ENCODE measurements around the gene GBP1. TPM values are rescaled to one million over a fixed set of nuclear protein-coding genes. Genes with fewer than 3 reads are reported as not detected.

Gene GBP1
- total and polyA plus RNA-seq, 2 of the 8 experiments (the other 6 are each of a cell fraction or from before 2014, with no cell fraction given): not detected

DNA sequence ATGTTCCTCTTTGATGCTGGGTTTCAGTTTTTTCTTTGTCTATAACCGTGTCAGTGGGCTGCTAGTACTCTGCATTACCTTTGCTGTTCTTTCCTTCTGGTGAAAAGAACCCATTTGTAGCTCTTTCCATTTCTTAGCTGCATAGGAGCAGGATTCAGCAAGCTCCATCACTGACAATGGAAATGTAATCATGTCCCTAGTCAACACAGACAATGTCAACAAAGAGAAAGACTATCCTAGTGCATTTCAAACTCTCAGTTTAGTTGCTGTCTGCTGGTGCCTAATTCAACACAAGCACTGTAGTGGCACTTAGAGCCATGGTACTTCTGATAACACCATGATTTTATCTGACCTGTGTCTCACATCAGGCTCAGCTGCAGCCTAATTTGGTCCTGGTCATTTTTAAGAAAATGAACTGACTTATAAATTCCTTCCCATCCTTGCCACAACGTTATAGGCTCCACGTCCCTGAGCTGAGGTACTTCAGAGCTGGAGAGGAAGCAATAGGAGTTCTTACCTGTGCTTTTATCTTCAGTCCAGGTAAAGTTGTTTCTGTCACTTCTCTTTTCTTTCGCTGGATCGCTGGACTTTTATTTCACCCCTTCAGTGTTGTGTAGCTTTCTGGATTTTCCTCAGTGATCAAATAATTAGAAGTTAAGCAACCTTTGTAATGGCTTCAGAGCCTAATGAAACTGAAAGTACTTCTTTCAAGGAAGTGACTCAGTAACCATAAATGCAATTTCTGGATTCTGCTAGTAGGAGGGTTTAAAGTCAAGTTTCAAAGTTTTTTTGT lies 42.6 kb downstream of the GBP1 start, which contains the start of gene GBP3:
Gene GBP3, minus strand, starts transcription at position 700 of the 793 bp plus-strand sequence. CDS start 2,145 bp downstream, outside the sequence.
- H3K4me1 ChIP-seq (replicated peaks in 1 of 4; ENCODE audit: control insufficient read depth in 3 of 4, insufficient read depth in 4 of 4, low read length in 3 of 4): peaks cover 0 to 2% (median 0%) of the 10 kb centered on the region in 4 experiments; a peak in 3 of 7 replicates
- no peak within 1 kb of the TSS for H3K27ac ChIP-seq (ENCODE audit: low read depth, low read length)
- H3K4me2 ChIP-seq (ENCODE audit: insufficient read depth in 1 of 2, low read depth in 2 of 2, low read length in 2 of 2): no peak within 1 kb of the TSS
- no peaks in the 10 kb centered on the region for H4K20me1 ChIP-seq (replicated peaks in 1 of 2; ENCODE audit: control insufficient read depth in 1 of 2, insufficient read depth in 2 of 2, low read length in 2 of 2)
- H3K79me1 ChIP-seq (ENCODE audit: low read depth, low read length): no peaks in the 10 kb centered on the region
- H3K4me3 ChIP-seq (ENCODE audit: extremely low read depth in 1 of 4, insufficient read depth in 2 of 4, low read depth in 3 of 4, low read length in 4 of 4): no peak within 1 kb of the TSS
- H3K14ac ChIP-seq (ENCODE audit: insufficient read length): no peak within 1 kb of the TSS
- H2AK5ac ChIP-seq (ENCODE audit: low read depth, low read length): no peak within 1 kb of the TSS
- H3K23ac ChIP-seq (ENCODE audit: insufficient read length): no peak within 1 kb of the TSS
- H3K9ac ChIP-seq (replicated peaks in 1 of 4; ENCODE audit: extremely low read depth in 1 of 4, low read depth in 3 of 4, low read length in 3 of 4): peak within 1 kb of the TSS in 1 of 4 experiments; percentile 49; a peak in 1 of 7 replicates
- ChIA-PET POLR2A (ENCODE audit: partially characterized antibody) (no interaction called here), CTCF (ENCODE audit: partially characterized antibody) (interaction anchor here (0.6 to 1.2 kb wide), 6 partner anchors 21 to 413 kb away, joined by 3 to 6 read pairs (median 3); no protein-coding TSS in a partner anchor)
- DNase-seq (ENCODE audit: low read depth in 1 of 2, low spot score in 2 of 2) (no peak), FAIRE-seq (peak; percentile 36)
- H2BK5ac ChIP-seq (ENCODE audit: low read depth, low read length): no peak within 1 kb of the TSS
- H3K36me3 ChIP-seq (ENCODE audit: control insufficient read depth in 2 of 4, insufficient read depth in 4 of 4, low read length in 3 of 4): no peaks in the 10 kb centered on the region
- no peaks in the 10 kb centered on the region for H3K23me2 ChIP-seq (ENCODE audit: low read depth, low read length)
- H4K8ac ChIP-seq (ENCODE audit: extremely low read depth, insufficient read depth, low read length): no peak within 1 kb of the TSS
- H3K79me2 ChIP-seq (ENCODE audit: control insufficient read depth in 1 of 2, insufficient read depth in 2 of 2, low read length in 2 of 2): no peaks in the 10 kb centered on the region
- no peak within 1 kb of the TSS for H2BK12ac ChIP-seq (ENCODE audit: low read depth, low read length)
- no peak within 1 kb of the TSS for H2BK15ac ChIP-seq (ENCODE audit: low read length)
- no peak for TF ChIP-seq POLR2AphosphoS5 (IDR thresholded peaks at IDR 0.05; ENCODE audit: low read depth, low read length)
- TF ChIP-seq EGR1 (IDR thresholded peaks at IDR 0.05; ENCODE audit: borderline replicate concordance, low read depth, low read length): no peak
- no peak for TF ChIP-seq POLR2A (IDR thresholded peaks at IDR 0.05; ENCODE audit: control extremely low read depth in 1 of 2, low read depth in 2 of 2, low read length in 2 of 2)
- no peak for TF ChIP-seq TAF7 (optimal IDR thresholded peaks at IDR 0.05; ENCODE audit: borderline replicate concordance, low read depth, low read length)
- TF ChIP-seq TAF1 (IDR thresholded peaks at IDR 0.05; ENCODE audit: low read depth, low read length): no peak
- 76% methylated on average over 5 of the region's 5 CpGs; no CpG with 5 or more reads in 1 of the 2 experiments for WGBS, 2 experiments (ENCODE audit: extremely low coverage in 1 of 2, insufficient coverage in 1 of 2, insufficient read length in 1 of 2, insufficient replicate concordance in 2 of 2, low coverage in 1 of 2, low lambda C conversion rate in 2 of 2, missing lambda C conversion rate in 1 of 2)
- no peak within 1 kb of the TSS for H3K18ac ChIP-seq (ENCODE audit: extremely low read depth, low read length)
- no peak within 1 kb of the TSS for H4K91ac ChIP-seq (replicated peaks; ENCODE audit: insufficient read length, low read length)
- H2AFZ ChIP-seq (ENCODE audit: low read length): peak within 1 kb of the TSS; percentile 70; the same call in 1 of the 2 replicates
- no peak within 1 kb of the TSS for H2BK20ac ChIP-seq (ENCODE audit: low read length)
- no peak within 1 kb of the TSS for H3K56ac ChIP-seq (replicated peaks; ENCODE audit: insufficient read length, low read depth, low read length)
- no peak within 1 kb of the TSS for H2BK120ac ChIP-seq (replicated peaks; ENCODE audit: low read depth, low read length)
- H3K4ac ChIP-seq (replicated peaks; ENCODE audit: insufficient read length, low read depth, low read length): no peak within 1 kb of the TSS
- no peaks in the 10 kb centered on the region for H3K9me3 ChIP-seq (ENCODE audit: insufficient read depth in 2 of 2, low read depth in 1 of 2, low read length in 1 of 2)
- no peak within 1 kb of the TSS for H4K5ac ChIP-seq (ENCODE audit: insufficient read length, low read depth, low read length)
- no peaks in the 10 kb centered on the region for H3K27me3 ChIP-seq (replicated peaks in 1 of 4; ENCODE audit: control insufficient read depth in 3 of 4, extremely low read depth in 1 of 4, insufficient read depth in 3 of 4, low read length in 3 of 4)
